Neural cell (in vitro differentiated cells): ENCODE data around the gene AKR7A2. TPM values are rescaled to one million over a fixed set of nuclear protein-coding genes. Genes with fewer than 3 reads are reported as not detected.

Experiments used
- H2AFZ ChIP-seq: fragments of 200-600, 300-800 bp; sonication (generic), shearing (Covaris generic); 2 replicates; pipeline ENCODE4 v1.6.0; 2014; ENCODE audit warnings: low read depth, mild to moderate bottlenecking, antibody characterized with exemption, low read length, moderate library complexity
- H3F3A ChIP-seq: fragments of 200-600 bp; shearing (Covaris generic); 2 replicates; pipeline ENCODE4 v1.6.1; 2016; ENCODE audit warnings: mild to moderate bottlenecking, moderate library complexity, mixed read lengths, antibody characterized with exemption, low read length; ENCODE audit not compliant: insufficient read depth, poor library complexity, severe bottlenecking
- H3K27ac ChIP-seq: fragments of 200-600, 300-800 bp; sonication (generic), shearing (Covaris generic); 2 replicates; pipeline ENCODE4 v1.5.1; 2014; ENCODE audit warnings: mild to moderate bottlenecking, low read length, moderate library complexity
- H3K27me3 ChIP-seq: fragments of 300-800, 200-600 bp; sonication (generic), shearing (Covaris generic); 2 replicates; pipeline ENCODE4 v1.6.0; 2014; ENCODE audit warnings: mild to moderate bottlenecking, low read depth, low read length, moderate library complexity; ENCODE audit not compliant: insufficient read depth
- H3K36me3 ChIP-seq: fragments of 300-800, 200-600 bp; sonication (generic), shearing (Covaris generic); 2 replicates; pipeline ENCODE4 v1.5.1; 2014; ENCODE audit warnings: mild to moderate bottlenecking, antibody characterized with exemption, low read length, moderate library complexity; ENCODE audit not compliant: insufficient read depth
- H3K4me2 ChIP-seq: fragments of 300-800, 200-600 bp; sonication (generic), shearing (Covaris generic); 2 replicates; pipeline ENCODE4 v1.6.0; 2014; ENCODE audit warnings: mild to moderate bottlenecking, low read length
- H3K4me3 ChIP-seq: fragments of 300-800, 200-600 bp; sonication (generic), shearing (Covaris generic); 2 replicates; pipeline ENCODE4 v1.5.1; 2014; ENCODE audit warnings: mild to moderate bottlenecking, low read length, moderate library complexity
- H3K79me2 ChIP-seq: fragments of 200-600 bp; shearing (Covaris generic); replicated peaks from 2 replicates; pipeline ENCODE4 v1.6.0; 2014; ENCODE audit warnings: mild to moderate bottlenecking, low read length, moderate library complexity; ENCODE audit not compliant: insufficient read depth
- H3K9ac ChIP-seq: fragments of 300-800, 200-600 bp; sonication (generic), shearing (Covaris generic); 2 replicates; pipeline ENCODE4 v1.6.1; 2016; ENCODE audit warnings: mild to moderate bottlenecking, low read length, mixed read lengths
- H3K9me2 ChIP-seq: fragments of 200-600 bp; shearing (Covaris generic); 2 replicates; pipeline ENCODE4 v1.6.1; 2016; ENCODE audit warnings: mild to moderate bottlenecking, low read length, mixed read lengths; ENCODE audit not compliant: insufficient read depth
- H3K9me3 ChIP-seq: fragments of 200-600, 300-800 bp; sonication (generic), shearing (Covaris generic); 2 replicates; pipeline ENCODE4 v1.6.1; 2016; ENCODE audit warnings: mild to moderate bottlenecking, mixed run types, low read length, moderate library complexity, mixed read lengths
- H4K20me1 ChIP-seq: fragments of 200-600 bp; shearing (Covaris generic); 2 replicates; pipeline ENCODE4 v1.6.1; 2016; ENCODE audit warnings: mild to moderate bottlenecking, mixed run types; ENCODE audit not compliant: insufficient read depth
- EP300 ChIP-seq: fragments of 450-650 bp; conservative IDR thresholded peaks from 2 replicates; pipeline ENCODE4 v1.6.1; 2014; ENCODE audit warnings: antibody characterized with exemption, mild to moderate bottlenecking, moderate library complexity; ENCODE audit not compliant: poor library complexity, severe bottlenecking
- EZH2 ChIP-seq: fragments of 200-600, 300-800 bp; shearing (Covaris generic), sonication (generic); IDR thresholded peaks from 2 replicates; pipeline ENCODE4 v1.6.1; 2014; ENCODE audit warnings: antibody characterized with exemption, low read length, borderline replicate concordance, mild to moderate bottlenecking; ENCODE audit not compliant: insufficient read depth, poor library complexity, severe bottlenecking
- MXI1 ChIP-seq: fragments of 450-650 bp; conservative IDR thresholded peaks from 2 replicates; pipeline ENCODE4 v1.6.1; 2014; ENCODE audit warnings: antibody characterized with exemption, mild to moderate bottlenecking; ENCODE audit not compliant: poor library complexity, severe bottlenecking
- POLR2AphosphoS5 ChIP-seq: IDR thresholded peaks from 2 replicates; pipeline ENCODE4 v1.6.1; 2012
- RAD21 ChIP-seq: fragments of 450-650 bp; conservative IDR thresholded peaks from 2 replicates; pipeline ENCODE4 v1.6.1; 2014; ENCODE audit warnings: antibody characterized with exemption, mild to moderate bottlenecking, moderate library complexity
- SMC3 ChIP-seq: fragments of 450-650 bp; conservative IDR thresholded peaks from 2 replicates; pipeline ENCODE4 v1.6.1; 2014; ENCODE audit warnings: antibody characterized with exemption, mild to moderate bottlenecking, moderate library complexity; ENCODE audit not compliant: poor library complexity
- TAF1 ChIP-seq: IDR thresholded peaks from 2 replicates; pipeline ENCODE4 v1.6.1; 2012; ENCODE audit warnings: low read depth
- polyA plus RNA-seq: library from polyadenylated mRNA; depleted of rRNA; stranded (reverse); fragments of >200 nt; gene quantifications from 2 replicates; pipeline ENCODE4 v1.2.3, GENCODE V29; 2014
- TF ChIP-seq, protein P1 (sequence below): fragments of 450-650 bp; IDR thresholded peaks from 2 replicates; pipeline ENCODE4 v1.5.1; 2014; ENCODE audit warnings: antibody characterized with exemption, mild to moderate bottlenecking, moderate library complexity; ENCODE audit not compliant: poor library complexity, severe bottlenecking
- TF ChIP-seq, protein P2 (sequence below): IDR thresholded peaks from 2 replicates; pipeline ENCODE4 v1.6.1; 2012; ENCODE audit warnings: borderline replicate concordance

Gene AKR7A2
- polyA plus RNA-seq, 1 donor from 2014 or later = 50.6 TPM

DNA sequence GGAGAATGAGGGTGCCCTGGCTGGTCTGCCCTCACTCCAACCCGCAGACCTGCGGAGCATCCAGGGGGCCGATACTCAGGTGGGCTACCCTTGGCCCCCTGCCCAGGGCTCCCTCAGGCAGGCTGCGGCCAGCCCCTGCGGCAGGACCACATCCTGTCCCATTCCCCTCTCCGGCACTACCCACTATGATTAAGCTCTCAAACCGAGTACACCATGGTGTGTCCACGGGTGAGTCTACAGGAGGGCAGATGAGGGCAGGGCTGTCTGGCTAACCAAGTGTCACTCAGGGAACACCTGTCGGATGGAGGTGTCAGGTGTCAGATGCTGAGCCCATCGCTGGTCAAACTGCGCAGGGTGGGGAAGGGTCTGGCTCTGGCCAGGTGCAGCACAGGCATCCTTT lies 47.4 kb upstream of the AKR7A2 start:
- no peaks in the 10 kb centered on the region for H3K9me2 ChIP-seq
- no peaks in the 10 kb centered on the region for H3K36me3 ChIP-seq
- no peaks in the 10 kb centered on the region for H3K79me2 ChIP-seq
- no peak overlapping the region for H3K4me2 ChIP-seq
- H3K27ac ChIP-seq = no peak overlapping the region
- no peak overlapping the region for H3K9ac ChIP-seq
- TF ChIP-seq RAD21 (no peak), TAF1 (no peak)
- H3K9me3 ChIP-seq = no peaks in the 10 kb centered on the region
- H3K27me3 ChIP-seq = no peaks in the 10 kb centered on the region
- H3K4me3 ChIP-seq = no peak overlapping the region
- H3F3A ChIP-seq = no peaks in the 10 kb centered on the region
- no peaks in the 10 kb centered on the region for H4K20me1 ChIP-seq
- no peak overlapping the region for H2AFZ ChIP-seq

DNA sequence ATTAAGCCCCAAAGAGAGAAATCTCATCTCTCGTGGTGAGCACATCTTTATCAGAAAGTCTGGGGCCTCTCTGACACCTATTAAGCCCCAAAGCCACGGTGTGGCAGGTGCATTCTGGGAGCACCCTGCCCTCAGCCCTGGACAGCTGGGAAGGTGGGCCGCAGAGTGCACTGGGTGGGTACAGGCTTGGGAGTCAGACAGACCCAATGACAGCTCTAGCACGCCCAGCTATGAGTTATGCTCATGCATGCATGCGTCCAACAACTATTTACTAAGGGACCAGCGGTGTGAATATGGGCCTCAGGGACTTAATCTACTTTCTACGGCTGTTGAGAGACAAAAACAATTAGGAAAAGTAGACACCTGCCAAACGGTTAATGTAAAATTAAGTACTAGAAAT lies 46.8 kb upstream of the AKR7A2 start:
- TF ChIP-seq EP300 = no peak
- TF ChIP-seq, protein P1, sequence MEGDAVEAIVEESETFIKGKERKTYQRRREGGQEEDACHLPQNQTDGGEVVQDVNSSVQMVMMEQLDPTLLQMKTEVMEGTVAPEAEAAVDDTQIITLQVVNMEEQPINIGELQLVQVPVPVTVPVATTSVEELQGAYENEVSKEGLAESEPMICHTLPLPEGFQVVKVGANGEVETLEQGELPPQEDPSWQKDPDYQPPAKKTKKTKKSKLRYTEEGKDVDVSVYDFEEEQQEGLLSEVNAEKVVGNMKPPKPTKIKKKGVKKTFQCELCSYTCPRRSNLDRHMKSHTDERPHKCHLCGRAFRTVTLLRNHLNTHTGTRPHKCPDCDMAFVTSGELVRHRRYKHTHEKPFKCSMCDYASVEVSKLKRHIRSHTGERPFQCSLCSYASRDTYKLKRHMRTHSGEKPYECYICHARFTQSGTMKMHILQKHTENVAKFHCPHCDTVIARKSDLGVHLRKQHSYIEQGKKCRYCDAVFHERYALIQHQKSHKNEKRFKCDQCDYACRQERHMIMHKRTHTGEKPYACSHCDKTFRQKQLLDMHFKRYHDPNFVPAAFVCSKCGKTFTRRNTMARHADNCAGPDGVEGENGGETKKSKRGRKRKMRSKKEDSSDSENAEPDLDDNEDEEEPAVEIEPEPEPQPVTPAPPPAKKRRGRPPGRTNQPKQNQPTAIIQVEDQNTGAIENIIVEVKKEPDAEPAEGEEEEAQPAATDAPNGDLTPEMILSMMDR = no peak
- no peak for TF ChIP-seq POLR2AphosphoS5
- no peak for TF ChIP-seq RAD21
- TF ChIP-seq SMC3 = no peak
- no peak for TF ChIP-seq TAF1
- TF ChIP-seq, protein P2, sequence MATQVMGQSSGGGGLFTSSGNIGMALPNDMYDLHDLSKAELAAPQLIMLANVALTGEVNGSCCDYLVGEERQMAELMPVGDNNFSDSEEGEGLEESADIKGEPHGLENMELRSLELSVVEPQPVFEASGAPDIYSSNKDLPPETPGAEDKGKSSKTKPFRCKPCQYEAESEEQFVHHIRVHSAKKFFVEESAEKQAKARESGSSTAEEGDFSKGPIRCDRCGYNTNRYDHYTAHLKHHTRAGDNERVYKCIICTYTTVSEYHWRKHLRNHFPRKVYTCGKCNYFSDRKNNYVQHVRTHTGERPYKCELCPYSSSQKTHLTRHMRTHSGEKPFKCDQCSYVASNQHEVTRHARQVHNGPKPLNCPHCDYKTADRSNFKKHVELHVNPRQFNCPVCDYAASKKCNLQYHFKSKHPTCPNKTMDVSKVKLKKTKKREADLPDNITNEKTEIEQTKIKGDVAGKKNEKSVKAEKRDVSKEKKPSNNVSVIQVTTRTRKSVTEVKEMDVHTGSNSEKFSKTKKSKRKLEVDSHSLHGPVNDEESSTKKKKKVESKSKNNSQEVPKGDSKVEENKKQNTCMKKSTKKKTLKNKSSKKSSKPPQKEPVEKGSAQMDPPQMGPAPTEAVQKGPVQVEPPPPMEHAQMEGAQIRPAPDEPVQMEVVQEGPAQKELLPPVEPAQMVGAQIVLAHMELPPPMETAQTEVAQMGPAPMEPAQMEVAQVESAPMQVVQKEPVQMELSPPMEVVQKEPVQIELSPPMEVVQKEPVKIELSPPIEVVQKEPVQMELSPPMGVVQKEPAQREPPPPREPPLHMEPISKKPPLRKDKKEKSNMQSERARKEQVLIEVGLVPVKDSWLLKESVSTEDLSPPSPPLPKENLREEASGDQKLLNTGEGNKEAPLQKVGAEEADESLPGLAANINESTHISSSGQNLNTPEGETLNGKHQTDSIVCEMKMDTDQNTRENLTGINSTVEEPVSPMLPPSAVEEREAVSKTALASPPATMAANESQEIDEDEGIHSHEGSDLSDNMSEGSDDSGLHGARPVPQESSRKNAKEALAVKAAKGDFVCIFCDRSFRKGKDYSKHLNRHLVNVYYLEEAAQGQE = no peak
- no peak for TF ChIP-seq EZH2
- TF ChIP-seq MXI1 = no peak
- Histone ChIP-seq H3K4me3 (no peak overlapping the region), H2AFZ (no peak overlapping the region), H3F3A (no peaks in the 10 kb centered on the region), H3K4me2 (no peak overlapping the region), H3K79me2 (no peaks in the 10 kb centered on the region), H3K9ac (no peak overlapping the region), H3K9me3 (no peaks in the 10 kb centered on the region), H3K27me3 (no peaks in the 10 kb centered on the region), H3K36me3 (no peaks in the 10 kb centered on the region), H3K9me2 (no peaks in the 10 kb centered on the region), H3K27ac (no peak overlapping the region), H4K20me1 (no peaks in the 10 kb centered on the region)
